Measurements from ENCODE around the gene DDX49.
"Not testable (repeated sequence)": the region's sequence is repeated elsewhere in the genome, so short reads cannot be mapped to it uniquely, and the experiment has no call there.

Gene DDX49

GRCh38 chr19:18945297-18945696, 25.8 kb downstream of the DDX49 start:
- no peak for DNase-seq

GRCh38 chr19:18946335-18946734, 26.8 kb downstream of the DDX49 start:
- DNase-seq = no peak

GRCh38 chr19:18946918-18947317, 27.4 kb downstream of the DDX49 start:
- no peak for DNase-seq

GRCh38 chr19:18948075-18948975, 28.8 kb downstream of the DDX49 start:
- DNase-seq = no peak

GRCh38 chr19:18948976-18949356, 29.5 kb downstream of the DDX49 start:
- no peak for DNase-seq

GRCh38 chr19:18949858-18950257, 30.3 kb downstream of the DDX49 start:
- no peak for DNase-seq

GRCh38 chr19:18951721-18952281, 32.3 kb downstream of the DDX49 start:
- no peak for DNase-seq

- not testable (repeated sequence) for DNase-seq
These were observed 33.0 kb downstream of the DDX49 start for GRCh38 chr19:18952364-18953003.

- no peak for DNase-seq
These were observed 34.6 kb downstream of the DDX49 start for GRCh38 chr19:18954094-18954493.

GRCh38 chr19:18955042-18955441, 35.5 kb downstream of the DDX49 start:
- no peak for DNase-seq

GRCh38 chr19:18960370-18960769, 40.9 kb downstream of the DDX49 start:
- no peak for DNase-seq

GRCh38 chr19:18961767-18962620, 42.5 kb downstream of the DDX49 start:
- no peak for DNase-seq

GRCh38 chr19:18964121-18964520, 44.6 kb downstream of the DDX49 start:
- DNase-seq = no peak

- no peak for DNase-seq
These were observed 46.8 kb downstream of the DDX49 start for GRCh38 chr19:18966307-18966706.

GRCh38 chr19:18967358-18968146, 48.0 kb downstream of the DDX49 start:
- DNase-seq = peak; percentile 70

- no peak for DNase-seq
These were observed 50.6 kb downstream of the DDX49 start for GRCh38 chr19:18969931-18970659.

GRCh38 chr19:18972301-18972811, 52.8 kb downstream of the DDX49 start:
- DNase-seq = peak; percentile 62

- no peak for DNase-seq
These were observed 53.3 kb downstream of the DDX49 start for GRCh38 chr19:18972851-18973250.

- peak; percentile 35 for DNase-seq
These were observed 55.5 kb downstream of the DDX49 start for GRCh38 chr19:18975011-18975410.

GRCh38 chr19:18975869-18976268, 56.4 kb downstream of the DDX49 start:
- DNase-seq = no peak
